ENCODE measurements around the gene HHATL. TPM values are rescaled to one million over a fixed set of nuclear protein-coding genes. Genes with fewer than 3 reads are reported as not detected.

Gene HHATL
- total RNA-seq, 1 donor from 2014 or later: not detected

DNA sequence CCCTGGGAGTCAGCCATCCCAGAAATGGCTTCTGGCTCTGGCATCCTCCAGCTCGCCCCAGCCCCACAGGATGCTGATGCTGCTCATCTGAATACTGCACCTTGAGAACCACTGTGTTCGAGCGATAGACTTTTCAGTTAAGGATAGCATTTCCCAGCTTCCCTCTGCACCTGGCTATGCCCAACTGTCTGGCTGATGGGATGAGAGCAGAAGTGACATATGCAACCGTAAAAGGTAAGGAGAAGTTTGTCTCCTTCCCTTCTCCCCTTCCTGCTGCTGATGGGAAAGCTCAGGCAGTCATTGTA lies 9.7 kb upstream of the HHATL start:
- no peaks in the 10 kb centered on the region for H3K9me3 Mint-ChIP-seq
- intact Hi-C loops (cut with micrococcal nuclease): no loop called here
- DNase-seq: no peak
- H3K27me3 Mint-ChIP-seq: no peaks in the 10 kb centered on the region
- H3K4me1 Mint-ChIP-seq: no peaks in the 10 kb centered on the region
- H3K4me3 Mint-ChIP-seq: no peak overlapping the region
- H3K36me3 Mint-ChIP-seq (ENCODE audit: low read depth): no peaks in the 10 kb centered on the region
- no peak overlapping the region for H3K27ac Mint-ChIP-seq

GRCh38 chr3:42711491-42712343 lies 9.1 kb upstream of the HHATL start:
- Mint-ChIP-seq H3K4me1 (no peaks in the 10 kb centered on the region), H3K4me3 (no peak overlapping the region), H3K9me3 (no peaks in the 10 kb centered on the region), H3K27me3 (no peaks in the 10 kb centered on the region), H3K36me3 (ENCODE audit: low read depth) (no peaks in the 10 kb centered on the region), H3K27ac (no peak overlapping the region)
- DNase-seq: no peak
- intact Hi-C loops (cut with micrococcal nuclease): no loop called here

DNA sequence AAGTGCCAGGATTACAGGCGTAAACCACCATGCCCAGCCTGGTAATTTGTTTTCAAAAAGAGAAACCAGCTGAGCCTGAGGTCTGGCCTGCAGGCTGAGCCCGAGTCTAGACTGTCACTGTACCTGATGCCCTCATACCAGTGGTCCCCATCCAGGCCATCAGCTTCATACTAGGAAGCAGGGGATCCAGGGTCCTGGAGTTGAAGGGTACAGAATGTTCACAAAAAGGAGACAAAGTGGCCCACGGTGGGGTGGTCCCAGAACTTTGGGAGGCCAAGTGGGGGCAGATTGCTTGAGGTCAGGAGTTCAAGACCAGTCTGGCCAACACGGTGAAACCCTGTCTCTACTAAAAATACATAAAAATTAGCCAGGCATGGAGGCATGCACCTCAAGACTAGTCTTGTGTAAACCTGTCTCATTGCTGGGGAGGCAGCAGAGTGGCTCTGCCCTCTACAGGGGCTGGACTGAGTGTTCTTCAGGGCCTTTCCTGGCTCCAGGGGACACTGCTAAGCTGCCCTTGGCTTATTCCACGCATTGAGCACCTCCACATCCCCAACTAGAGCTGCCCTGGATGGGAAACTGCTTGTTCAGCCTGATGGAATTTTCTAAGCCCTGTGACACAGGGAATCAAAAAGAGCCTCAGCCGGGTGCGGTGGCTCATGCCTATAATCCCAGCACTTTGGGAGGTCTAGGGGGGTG lies 7.9 kb upstream of the HHATL start:
- intact Hi-C loops (cut with micrococcal nuclease): no loop called here
- H3K27ac Mint-ChIP-seq: no peak overlapping the region
- no peaks in the 10 kb centered on the region for H3K4me1 Mint-ChIP-seq
- H3K36me3 Mint-ChIP-seq (ENCODE audit: low read depth): no peaks in the 10 kb centered on the region
- no peaks in the 10 kb centered on the region for H3K9me3 Mint-ChIP-seq
- H3K4me3 Mint-ChIP-seq: no peak overlapping the region
- no peak for DNase-seq
- H3K27me3 Mint-ChIP-seq: no peaks in the 10 kb centered on the region

DNA sequence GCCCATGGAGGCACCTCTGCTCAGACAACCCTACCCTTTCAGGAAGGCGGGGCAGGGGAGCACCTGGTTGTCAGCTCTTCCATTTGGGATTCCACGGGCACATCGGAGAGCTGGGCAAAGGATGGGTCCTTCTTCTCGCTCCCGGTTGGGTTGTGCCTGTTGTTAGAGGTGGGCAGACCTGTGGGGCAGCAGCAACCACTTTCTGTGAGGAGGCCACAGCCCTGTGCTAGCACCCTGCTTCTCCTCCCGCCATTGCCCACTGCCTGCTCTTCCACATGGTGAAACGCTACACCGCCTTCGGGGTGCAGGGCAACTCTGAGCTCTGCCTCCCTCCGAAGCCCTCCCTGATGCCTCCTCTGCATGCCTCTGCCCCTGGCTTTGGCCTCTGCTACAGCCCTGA lies 7.0 kb upstream of the HHATL start:
- Mint-ChIP-seq H3K27ac (no peak overlapping the region), H3K4me3 (no peak overlapping the region), H3K27me3 (no peaks in the 10 kb centered on the region), H3K4me1 (no peaks in the 10 kb centered on the region), H3K9me3 (no peaks in the 10 kb centered on the region), H3K36me3 (ENCODE audit: low read depth) (no peaks in the 10 kb centered on the region)
- intact Hi-C loops (cut with micrococcal nuclease): no loop called here
- DNase-seq: no peak

- no peaks in the 10 kb centered on the region for H3K4me1 Mint-ChIP-seq
- no peaks in the 10 kb centered on the region for H3K9me3 Mint-ChIP-seq
- H3K4me3 Mint-ChIP-seq: no peak overlapping the region
- no peak for DNase-seq
- H3K27me3 Mint-ChIP-seq: no peaks in the 10 kb centered on the region
- intact Hi-C loops (cut with micrococcal nuclease): no loop called here
- no peaks in the 10 kb centered on the region for H3K36me3 Mint-ChIP-seq (ENCODE audit: low read depth)
- no peak overlapping the region for H3K27ac Mint-ChIP-seq
Measured at GRCh38 chr3:42708611-42709151, 6.1 kb upstream of the HHATL start.

- no peaks in the 10 kb centered on the region for H3K36me3 Mint-ChIP-seq (ENCODE audit: low read depth)
- no peaks in the 10 kb centered on the region for H3K27me3 Mint-ChIP-seq
- H3K27ac Mint-ChIP-seq: no peak overlapping the region
- H3K9me3 Mint-ChIP-seq: no peaks in the 10 kb centered on the region
- H3K4me1 Mint-ChIP-seq: no peaks in the 10 kb centered on the region
- intact Hi-C loops (cut with micrococcal nuclease): no loop called here
- H3K4me3 Mint-ChIP-seq: no peak overlapping the region
- DNase-seq: no peak
Measured at GRCh38 chr3:42707620-42708355, 5.2 kb upstream of the HHATL start.

DNA sequence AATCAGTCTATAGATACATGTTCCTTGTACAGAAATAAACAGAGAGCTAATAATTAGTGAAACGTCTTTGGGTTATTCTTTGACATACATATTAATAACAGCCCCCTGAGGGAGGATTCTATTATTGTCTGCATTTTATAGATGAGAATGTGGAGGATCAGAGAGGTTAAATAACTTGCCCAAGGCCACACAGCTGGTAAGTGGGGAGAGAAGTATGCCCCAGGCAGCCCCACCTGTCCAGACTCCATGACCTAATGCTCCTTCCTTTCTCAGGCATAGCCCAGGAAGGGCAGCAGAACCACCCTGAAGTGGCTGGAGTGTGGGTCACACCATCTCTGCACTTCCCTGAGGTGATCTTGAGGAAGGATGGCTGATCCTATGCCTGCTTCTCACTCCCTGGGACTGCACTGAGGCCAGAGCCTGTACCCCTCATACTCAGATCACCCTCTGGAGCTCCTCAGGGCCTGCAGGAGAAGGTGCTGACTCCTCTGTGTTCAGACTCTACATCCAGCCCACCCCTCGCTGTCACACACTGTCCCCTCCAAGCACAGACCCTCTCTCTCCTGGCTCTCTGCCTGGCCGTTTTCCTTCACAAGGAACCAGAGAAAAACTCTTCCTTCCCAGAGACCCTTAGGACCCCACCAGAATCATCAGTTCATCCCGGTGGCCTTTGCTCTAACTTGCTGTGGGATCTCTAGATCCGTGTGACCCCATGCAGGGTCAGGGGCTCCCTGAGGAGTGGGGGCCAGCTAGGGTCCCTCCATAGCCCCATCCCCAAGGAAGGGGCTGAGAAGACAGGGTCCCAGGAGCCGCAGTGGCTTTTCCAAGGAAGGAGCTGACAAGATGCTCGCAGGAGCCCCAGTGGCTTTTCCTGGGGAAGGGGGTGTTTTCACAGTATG lies 4.4 kb upstream of the HHATL start:
- Mint-ChIP-seq H3K4me3 (no peak overlapping the region), H3K36me3 (ENCODE audit: low read depth) (no peaks in the 10 kb centered on the region), H3K9me3 (no peaks in the 10 kb centered on the region), H3K27me3 (no peaks in the 10 kb centered on the region), H3K27ac (no peak overlapping the region), H3K4me1 (no peaks in the 10 kb centered on the region)
- intact Hi-C loops (cut with micrococcal nuclease): no loop called here
- no peak for DNase-seq

- H3K36me3 Mint-ChIP-seq (ENCODE audit: low read depth): no peaks in the 10 kb centered on the region
Measured at GRCh38 chr3:42705962-42706585, 3.5 kb upstream of the HHATL start.

GRCh38 chr3:42705058-42705767 lies 2.6 kb upstream of the HHATL start:
- intact Hi-C loops (cut with micrococcal nuclease): no loop called here
- no peaks in the 10 kb centered on the region for H3K27me3 Mint-ChIP-seq
- H3K27ac Mint-ChIP-seq: no peak overlapping the region
- H3K9me3 Mint-ChIP-seq: no peaks in the 10 kb centered on the region
- H3K4me1 Mint-ChIP-seq: peaks cover 3% of the 10 kb centered on the region
- no peaks in the 10 kb centered on the region for H3K36me3 Mint-ChIP-seq (ENCODE audit: low read depth)
- no peak for DNase-seq
- no peak overlapping the region for H3K4me3 Mint-ChIP-seq

More at GRCh38 chr3:42705962-42706585, 3.5 kb upstream of the HHATL start:
- H3K27ac Mint-ChIP-seq: no peak overlapping the region
- no peak for DNase-seq
- intact Hi-C loops (cut with micrococcal nuclease): no loop called here
- no peak overlapping the region for H3K4me3 Mint-ChIP-seq
- peaks cover 3% of the 10 kb centered on the region for H3K4me1 Mint-ChIP-seq
- H3K9me3 Mint-ChIP-seq: no peaks in the 10 kb centered on the region
- no peaks in the 10 kb centered on the region for H3K27me3 Mint-ChIP-seq

- Mint-ChIP-seq H3K9me3 (no peaks in the 10 kb centered on the region), H3K36me3 (ENCODE audit: low read depth) (no peaks in the 10 kb centered on the region), H3K4me1 (peaks cover 3% of the 10 kb centered on the region), H3K27me3 (no peaks in the 10 kb centered on the region), H3K4me3 (no peak overlapping the region), H3K27ac (no peak overlapping the region)
- DNase-seq: no peak
- intact Hi-C loops (cut with micrococcal nuclease): no loop called here
Measured at GRCh38 chr3:42704136-42704841, 1.7 kb upstream of the HHATL start.

GRCh38 chr3:42703695-42704025 lies 1.1 kb upstream of the HHATL start:
- H3K4me1 Mint-ChIP-seq: peaks cover 3% of the 10 kb centered on the region
- H3K27ac Mint-ChIP-seq: no peak overlapping the region
- no peak overlapping the region for H3K4me3 Mint-ChIP-seq
- no peaks in the 10 kb centered on the region for H3K36me3 Mint-ChIP-seq (ENCODE audit: low read depth)
- no peaks in the 10 kb centered on the region for H3K27me3 Mint-ChIP-seq
- no peaks in the 10 kb centered on the region for H3K9me3 Mint-ChIP-seq
- no peak for DNase-seq
- intact Hi-C loops (cut with micrococcal nuclease): no loop called here

DNA sequence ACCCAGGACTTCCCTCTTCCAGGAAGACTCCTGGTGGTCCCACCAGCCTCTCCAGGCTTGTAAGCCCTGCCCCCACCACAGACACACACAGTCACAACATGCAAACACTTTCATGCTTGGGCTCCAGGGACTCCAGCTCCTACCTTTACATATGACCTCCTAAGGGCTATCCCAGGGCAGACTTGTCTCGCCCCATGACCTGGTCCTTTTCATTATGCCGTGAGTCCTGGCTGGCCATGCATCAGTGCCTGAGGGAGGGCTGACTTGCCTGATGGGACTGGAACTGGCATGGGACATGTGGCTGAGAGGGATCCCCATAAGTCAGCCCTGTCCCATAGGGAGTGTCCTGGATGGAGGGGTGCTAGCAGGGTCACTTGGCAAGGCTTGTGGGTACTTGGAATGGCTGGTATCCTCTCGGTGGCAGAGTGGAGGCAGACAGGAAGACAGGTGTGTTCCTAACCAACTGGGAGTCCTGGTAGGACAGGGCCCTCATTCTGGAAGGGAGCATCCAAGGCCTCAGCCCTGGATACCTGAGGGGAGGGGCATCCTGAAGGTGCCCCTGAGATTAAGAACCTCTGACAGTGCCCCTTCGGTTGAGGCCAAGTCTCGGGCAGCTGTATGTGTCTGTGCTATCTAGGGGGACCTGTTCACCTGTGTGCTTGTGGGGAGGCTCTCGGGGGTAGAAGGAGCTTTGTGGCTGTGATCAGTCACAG lies 540 bp upstream of the HHATL start:
- peaks cover 3% of the 10 kb centered on the region for H3K4me1 Mint-ChIP-seq
- H3K27me3 Mint-ChIP-seq: no peaks in the 10 kb centered on the region
- no peaks in the 10 kb centered on the region for H3K36me3 Mint-ChIP-seq (ENCODE audit: low read depth)
- no peak overlapping the region for H3K27ac Mint-ChIP-seq
- DNase-seq: no peak
- intact Hi-C loops (cut with micrococcal nuclease): no loop called here
- H3K4me3 Mint-ChIP-seq: no peak overlapping the region
- no peaks in the 10 kb centered on the region for H3K9me3 Mint-ChIP-seq
